A673 (cell line): ENCODE data around the gene GLS. TPM values are rescaled to one million over a fixed set of nuclear protein-coding genes. Genes with fewer than 3 reads are reported as not detected.

Source experiments
- BruUV-seq: library from RNA; stranded (reverse); fragments of 400-500 nt; replicated peaks from 2 replicates; lab custom pipeline; 2021; lab: Mats Ljungman, UMichigan
- CTCF ChIA-PET: fragments of 300-600 bp; sonication (Branson Sonifier 250); formaldehyde crosslinking; loops from one replicate; lab custom pipeline; 2022; ENCODE audit warnings: antibody characterized with exemption; lab: Charles Lee
- POLR2A ChIA-PET: fragments of 300-600 bp; sonication (Branson Sonifier 250); formaldehyde crosslinking; loops from one replicate; lab custom pipeline; 2022; ENCODE audit warnings: antibody characterized with exemption; ENCODE audit not compliant: low non-redundant PET; lab: Charles Lee
- DNase-seq: peaks from one replicate; pipeline ENCODE4 v3.0.0-alpha.2; 2015; ENCODE audit warnings: low spot score
- H3K27ac ChIP-seq: fragments of 200-600 bp; sonication (generic); 2 replicates; pipeline ENCODE4 v1.5.1; 2016; ENCODE audit warnings: mixed run types, low read depth, mild to moderate bottlenecking, mixed read lengths, antibody characterized with exemption, low read length; ENCODE audit not compliant: poor library complexity, severe bottlenecking
- H3K27me3 ChIP-seq: fragments of 200-600 bp; sonication (generic); replicated peaks from 2 replicates; pipeline ENCODE4 v1.6.1; 2017; ENCODE audit warnings: mixed run types, low read depth, mild to moderate bottlenecking, mixed read lengths, antibody characterized with exemption, low read length; ENCODE audit not compliant: insufficient read depth, poor library complexity
- H3K36me3 ChIP-seq: fragments of 200-600 bp; sonication (generic); 2 replicates; pipeline ENCODE4 v1.6.1; 2016; ENCODE audit warnings: mixed run types, mild to moderate bottlenecking, mixed read lengths, antibody characterized with exemption, low read length; ENCODE audit not compliant: insufficient read depth, poor library complexity, severe bottlenecking
- H3K4me1 ChIP-seq: fragments of 200-600 bp; sonication (generic); 2 replicates; pipeline ENCODE4 v1.6.1; 2017; ENCODE audit warnings: mixed run types, mild to moderate bottlenecking, mixed read lengths, antibody characterized with exemption, low read length; ENCODE audit not compliant: insufficient read depth, poor library complexity, severe bottlenecking
- H3K4me3 ChIP-seq: fragments of 200-600 bp; sonication (generic); 2 replicates; pipeline ENCODE4 v1.5.1; 2016; ENCODE audit warnings: low read depth, mixed run types, mild to moderate bottlenecking, mixed read lengths, low read length; ENCODE audit not compliant: poor library complexity, severe bottlenecking
- H3K9me3 ChIP-seq: fragments of 200-600 bp; sonication (generic); 2 replicates; pipeline ENCODE4 v1.6.1; 2016; ENCODE audit warnings: mixed run types, low read depth, mild to moderate bottlenecking, mixed read lengths, antibody characterized with exemption, low read length; ENCODE audit not compliant: poor library complexity, severe bottlenecking
- CTCF ChIP-seq: fragments of 300-800, 200-600 bp; sonication (generic); conservative IDR thresholded peaks from 2 replicates; pipeline ENCODE4 v1.5.1; 2017; ENCODE audit warnings: low read depth, mild to moderate bottlenecking, antibody characterized with exemption, low read length, moderate library complexity, mixed read lengths
- EZH2 ChIP-seq: fragments of 200-600 bp; sonication (generic); IDR thresholded peaks from 2 replicates; pipeline ENCODE4 v1.6.1; 2017; ENCODE audit warnings: borderline replicate concordance, low read depth, mild to moderate bottlenecking, mixed read lengths, antibody characterized with exemption, low read length; ENCODE audit not compliant: poor library complexity, severe bottlenecking
- intact Hi-C: fragments of 100-400 bp; cut with micrococcal nuclease; formaldehyde crosslinking; loops from one replicate; pipeline ENCODE4 v1.10.0; 2022; ENCODE audit not compliant: unreplicated experiment
- total RNA-seq: library from RNA; stranded (reverse); gene quantifications from 2 replicates; pipeline ENCODE4 v1.2.3, GENCODE V29; 2021

GLS gene
- total RNA-seq, 1 experiment from 2014 or later = 116 TPM

GRCh38 chr2:190916829-190917228 lies 36.2 kb downstream of the GLS start:
- POLR2A ChIA-PET = no interaction called here

GRCh38 chr2:190920085-190920484 lies 39.5 kb downstream of the GLS start:
- Histone ChIP-seq H3K4me1 (no peaks in the 10 kb centered on the region), H3K27me3 (no peaks in the 10 kb centered on the region), H3K27ac (no peak overlapping the region), H3K36me3 (peaks cover 64% of the 10 kb centered on the region), H3K4me3 (no peak overlapping the region), H3K9me3 (no peaks in the 10 kb centered on the region)
- DNase-seq = no peak
- TF ChIP-seq CTCF = no peak
- TF ChIP-seq EZH2 = no peak
- CTCF ChIA-PET = no interaction called here
- POLR2A ChIA-PET = no interaction called here
- intact Hi-C loops = no loop called here
- BruUV-seq = no TSS peak

More at GRCh38 chr2:190916829-190917228, 36.2 kb downstream of the GLS start:
- CTCF ChIA-PET = no interaction called here
- Histone ChIP-seq H3K9me3 (no peaks in the 10 kb centered on the region), H3K4me1 (peaks cover 1% of the 10 kb centered on the region), H3K27me3 (no peaks in the 10 kb centered on the region), H3K36me3 (peaks cover 39% of the 10 kb centered on the region), H3K27ac (no peak overlapping the region), H3K4me3 (no peak overlapping the region)
- intact Hi-C loops = no loop called here
- no peak for DNase-seq
- BruUV-seq = no TSS peak
- TF ChIP-seq CTCF (no peak), EZH2 (no peak)

GRCh38 chr2:190922376-190922775 lies 41.8 kb downstream of the GLS start:
- DNase-seq = no peak
- H3K9me3 ChIP-seq = no peaks in the 10 kb centered on the region
- H3K4me3 ChIP-seq = no peak overlapping the region
- peaks cover 52% of the 10 kb centered on the region for H3K36me3 ChIP-seq
- H3K27me3 ChIP-seq = no peaks in the 10 kb centered on the region
- peaks cover 4% of the 10 kb centered on the region for H3K4me1 ChIP-seq
- H3K27ac ChIP-seq = no peak overlapping the region
- CTCF ChIA-PET = no interaction called here
- POLR2A ChIA-PET = no interaction called here
- intact Hi-C loops = no loop called here
- TF ChIP-seq CTCF (no peak), EZH2 (no peak)
- no TSS peak for BruUV-seq
